ENCODE data around the gene ALDOA. TPM values are rescaled to one million over a fixed set of nuclear protein-coding genes. Genes with fewer than 3 reads are reported as not detected.
A peak's percentile ranks its signal among the peaks of the same experiment; 100 is the strongest.

Gene ALDOA
- total and polyA plus RNA-seq, 10 of the 15 experiments (the other 5 are each of a cell fraction or from before 2014, with no cell fraction given), result 218 to 2,339 (median 1,095) TPM

- no peak overlapping the region for H2AFZ ChIP-seq (ENCODE audit: control insufficient read depth, low read depth, low read length)
- H3K4me1 ChIP-seq (ENCODE audit: control insufficient read depth, insufficient read depth, low read length), result peaks cover 30% of the 10 kb centered on the region
- ChIA-PET POLR2A (interaction anchor here (0.6 to 4.3 kb wide), 18 partner anchors 9 to 584 kb away, joined by 3 to 21 read pairs (median 5); partner anchors contain the start of genes KIF22, PPP4C, TAOK2 and TBX6), SMC1A (ENCODE audit: uncharacterized antibody, unreplicated experiment) (interaction anchor here (1.0 kb wide), 3 partner anchors 11 to 27 kb away, joined by 3 to 5 read pairs (median 4); no protein-coding TSS in a partner anchor), CTCF (interaction anchor here (2.2 to 8.5 kb wide), 4 partner anchors 10 to 34 kb away, joined by 9 to 77 read pairs (median 30); partner anchors contain the start of genes PPP4C and TBX6), RAD21 (ENCODE audit: unreplicated experiment) (interaction anchor here (0.9 to 3.7 kb wide), 10 partner anchors 11 to 563 kb away, joined by 3 to 42 read pairs (median 4); partner anchors contain the start of genes CORO1A, TAOK2 and TBX6)
- H3K4me2 ChIP-seq (ENCODE audit: control insufficient read depth, insufficient read depth), result peak overlapping the region; percentile 95
- WGBS (ENCODE audit: insufficient coverage, insufficient replicate concordance, low lambda C conversion rate, missing lambda C conversion rate), result 1% methylated on average over 42 of the region's 44 CpGs
- H3K36me3 ChIP-seq (ENCODE audit: control insufficient read depth in 2 of 2, insufficient read depth in 2 of 2, low read length in 1 of 2), result peaks cover 30 to 32% of the 10 kb centered on the region in 2 experiments
- no TSS peak for BruUV-seq (replicated peaks)
- DNase-seq (ENCODE audit: low read depth, low spot score), result no peak
- peaks cover 68% of the 10 kb centered on the region for H3K79me2 ChIP-seq (ENCODE audit: control insufficient read depth, insufficient read depth, low read length)
- H3K27ac ChIP-seq (ENCODE audit: control insufficient read depth, insufficient read depth), result peak overlapping the region; percentile 94
- ATAC-seq, result peak; percentile 2; the same call in 1 of the 3 replicates
- H3K4me3 ChIP-seq, result peak overlapping the region; percentile 87
- H3K27me3 ChIP-seq (replicated peaks in 1 of 2; ENCODE audit: control insufficient read depth in 2 of 2, insufficient read depth in 2 of 2, low read length in 1 of 2), result no peaks in the 10 kb centered on the region
- peaks cover 24% of the 10 kb centered on the region for H4K20me1 ChIP-seq (ENCODE audit: control insufficient read depth, insufficient read depth)
- intact Hi-C loops (cut with micrococcal nuclease; ENCODE audit: unreplicated experiment) (no loop called here), in situ Hi-C loops (cut with MboI) (no loop called here)
- no peak for FAIRE-seq
- peak overlapping the region; percentile 93 for H3K9ac ChIP-seq (ENCODE audit: control insufficient read depth, insufficient read depth, low read length)
- H3K9me3 ChIP-seq (replicated peaks; ENCODE audit: control insufficient read depth, insufficient read depth, low read length), result no peaks in the 10 kb centered on the region
- TF ChIP-seq STAT3 (IDR thresholded peaks at IDR 0.05; ENCODE audit: low read depth, low read length) (no peak), SMARCA5 (IDR thresholded peaks at IDR 0.05) (peak; percentile 73), MLLT1 (IDR thresholded peaks at IDR 0.05) (peak; percentile 64), SIX5 (IDR thresholded peaks at IDR 0.05; ENCODE audit: low read depth, low read length, severe bottlenecking) (no peak), MYB (IDR thresholded peaks at IDR 0.05; ENCODE audit: borderline replicate concordance, low read depth, low read length) (no peak), LARP7 (IDR thresholded peaks at IDR 0.05) (peak; percentile 62; the same call in 1 of the 2 replicates), CHD1 (IDR thresholded peaks at IDR 0.05; ENCODE audit: low read depth, low read length) (0 out of 2 replicates have a peak, but pooled peaks have one; percentile 53), NR2C2 (IDR thresholded peaks at IDR 0.05; ENCODE audit: borderline replicate concordance, control insufficient read depth, insufficient read length, low read depth) (no peak), CHD2 (IDR thresholded peaks at IDR 0.05; ENCODE audit: borderline replicate concordance, low read depth, low read length) (no peak), MTA3 (IDR thresholded peaks at IDR 0.05; ENCODE audit: borderline replicate concordance, low read length) (no peak; the same call in 1 of the 2 replicates), NBN (IDR thresholded peaks at IDR 0.05) (no peak), ATF7 (IDR thresholded peaks at IDR 0.05; ENCODE audit: low read depth) (no peak), BRCA1 (IDR thresholded peaks at IDR 0.05; ENCODE audit: low read depth, low read length) (no peak), RELA (IDR thresholded peaks at IDR 0.05; ENCODE audit: borderline replicate concordance, partially characterized antibody) (peak; percentile 46), CREM (IDR thresholded peaks at IDR 0.05; ENCODE audit: low read depth) (no peak), MXI1 (IDR thresholded peaks at IDR 0.05; ENCODE audit: low read depth, low read length) (no peak), ZZZ3 (IDR thresholded peaks at IDR 0.05; ENCODE audit: control insufficient read depth, insufficient read length, low read depth) (no peak), HDAC6 (IDR thresholded peaks at IDR 0.05; ENCODE audit: unreplicated experiment) (peak; percentile 18), HDAC2 (IDR thresholded peaks at IDR 0.05) (no peak), RUNX3 (IDR thresholded peaks at IDR 0.05; ENCODE audit: low read length) (no peak), FOXM1 (IDR thresholded peaks at IDR 0.05; ENCODE audit: low read depth, low read length) (no peak)
- TF ChIP-seq, protein P1, sequence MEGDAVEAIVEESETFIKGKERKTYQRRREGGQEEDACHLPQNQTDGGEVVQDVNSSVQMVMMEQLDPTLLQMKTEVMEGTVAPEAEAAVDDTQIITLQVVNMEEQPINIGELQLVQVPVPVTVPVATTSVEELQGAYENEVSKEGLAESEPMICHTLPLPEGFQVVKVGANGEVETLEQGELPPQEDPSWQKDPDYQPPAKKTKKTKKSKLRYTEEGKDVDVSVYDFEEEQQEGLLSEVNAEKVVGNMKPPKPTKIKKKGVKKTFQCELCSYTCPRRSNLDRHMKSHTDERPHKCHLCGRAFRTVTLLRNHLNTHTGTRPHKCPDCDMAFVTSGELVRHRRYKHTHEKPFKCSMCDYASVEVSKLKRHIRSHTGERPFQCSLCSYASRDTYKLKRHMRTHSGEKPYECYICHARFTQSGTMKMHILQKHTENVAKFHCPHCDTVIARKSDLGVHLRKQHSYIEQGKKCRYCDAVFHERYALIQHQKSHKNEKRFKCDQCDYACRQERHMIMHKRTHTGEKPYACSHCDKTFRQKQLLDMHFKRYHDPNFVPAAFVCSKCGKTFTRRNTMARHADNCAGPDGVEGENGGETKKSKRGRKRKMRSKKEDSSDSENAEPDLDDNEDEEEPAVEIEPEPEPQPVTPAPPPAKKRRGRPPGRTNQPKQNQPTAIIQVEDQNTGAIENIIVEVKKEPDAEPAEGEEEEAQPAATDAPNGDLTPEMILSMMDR (IDR thresholded peaks at IDR 0.05 in 2 of 3, conservative IDR thresholded peaks at IDR 0.05 in 1 of 3; ENCODE audit: control insufficient read depth in 2 of 3, extremely low read depth in 1 of 3, insufficient read depth in 1 of 3, low read depth in 3 of 3, low read length in 3 of 3), result no peak
These were observed 592 bp downstream of the ALDOA start for GRCh38 chr16:30065943-30066760.

All from GM12878 (cell line).